Endodermal cell (in vitro differentiated cells): Measurements from ENCODE around the gene YIF1B. TPM values are rescaled to one million over a fixed set of nuclear protein-coding genes. Genes with fewer than 3 reads are reported as not detected.
"Not testable (repeated sequence)": the region's sequence is repeated elsewhere in the genome, so short reads cannot be mapped to it uniquely, and the experiment has no call there.

ENCODE experiments used
- DNase-seq: peaks from one replicate; pipeline ENCODE4 v3.0.0-alpha.2; 2017
- H3K27ac ChIP-seq: 2 replicates; pipeline ENCODE4 v1.5.1; 2013; ENCODE audit warnings: mild to moderate bottlenecking, low read depth, low read length, moderate library complexity
- H3K27me3 ChIP-seq: 2 replicates; pipeline ENCODE4 v1.6.1; 2013; ENCODE audit warnings: mild to moderate bottlenecking, low read length, moderate library complexity; ENCODE audit not compliant: insufficient read depth, control insufficient read depth, poor library complexity, severe bottlenecking
- H3K36me3 ChIP-seq: 2 replicates; pipeline ENCODE4 v1.7.0; 2013; ENCODE audit warnings: mild to moderate bottlenecking, low read length, moderate library complexity; ENCODE audit not compliant: control insufficient read depth, insufficient read depth
- H3K4me1 ChIP-seq: one replicate; pipeline ENCODE4 v1.7.0; 2013; ENCODE audit warnings: low read length; ENCODE audit not compliant: control insufficient read depth, insufficient read depth
- H3K4me3 ChIP-seq: 2 replicates; pipeline ENCODE4 v1.5.1; 2013; ENCODE audit warnings: mild to moderate bottlenecking, low read length, moderate library complexity
- H3K9ac ChIP-seq: 2 replicates; pipeline ENCODE4 v1.6.1; 2013; ENCODE audit warnings: mild to moderate bottlenecking, low read length, moderate library complexity; ENCODE audit not compliant: poor library complexity, severe bottlenecking; ENCODE audit errors: extremely low read depth
- H3K9me3 ChIP-seq: 2 replicates; pipeline ENCODE4 v1.6.1; 2013; ENCODE audit warnings: mild to moderate bottlenecking, low read length, moderate library complexity; ENCODE audit not compliant: control insufficient read depth
- H3K27ac Mint-ChIP-seq: 2 replicates; pipeline ENCODE4 v1.8.0; 2020; ENCODE audit warnings: mixed read lengths
- H3K27me3 Mint-ChIP-seq: 2 replicates; pipeline ENCODE4 v1.8.0; 2021; ENCODE audit warnings: mild to moderate bottlenecking, mixed read lengths; ENCODE audit not compliant: insufficient read depth
- H3K36me3 Mint-ChIP-seq: 2 replicates; pipeline ENCODE4 v1.8.0; 2020; ENCODE audit warnings: low read depth, mixed read lengths
- H3K4me1 Mint-ChIP-seq: 2 replicates; pipeline ENCODE4 v1.8.0; 2020; ENCODE audit warnings: mixed read lengths
- H3K4me3 Mint-ChIP-seq: 2 replicates; pipeline ENCODE4 v1.8.0; 2020; ENCODE audit warnings: mild to moderate bottlenecking, moderate library complexity, mixed read lengths
- H3K9me3 Mint-ChIP-seq: 2 replicates; pipeline ENCODE4 v1.8.0; 2020; ENCODE audit warnings: mild to moderate bottlenecking, mixed read lengths
- WGBS, 2 experiments: methylation state at CpG; one replicate each; pipeline versions ENCODE4 v1.1.5 to v1.1.7; 2013; ENCODE audit warnings: missing lambda C conversion rate in 2 of 2, mixed read lengths in 1 of 2; ENCODE audit not compliant: insufficient coverage in 1 of 2, insufficient read length in 1 of 2; 5-methylcytosine and 5-hydroxymethylcytosine counted together
- total RNA-seq, 2 donors: library from RNA; stranded (reverse); fragmentation: NEBNext Ultra II Directional in 1 of 2; extraction: Animal tissue kit (Norgen Biotek cat#: 25700) in 1 of 2; gene quantifications; 2 replicates in 1 of 2; 3 replicates in 1 of 2; pipeline ENCODE4 v1.2.1, GENCODE V29; 2021
- TF ChIP-seq, protein P1 (sequence below): fragments of 200-600 bp; sonication (generic); conservative IDR thresholded peaks from 2 replicates; pipeline ENCODE4 v1.5.0; 2021; ENCODE audit warnings: antibody characterized with exemption, mild to moderate bottlenecking

The YIF1B gene
- total RNA-seq, 2 donors from 2014 or later: 68.6 to 74.6 TPM

DNA sequence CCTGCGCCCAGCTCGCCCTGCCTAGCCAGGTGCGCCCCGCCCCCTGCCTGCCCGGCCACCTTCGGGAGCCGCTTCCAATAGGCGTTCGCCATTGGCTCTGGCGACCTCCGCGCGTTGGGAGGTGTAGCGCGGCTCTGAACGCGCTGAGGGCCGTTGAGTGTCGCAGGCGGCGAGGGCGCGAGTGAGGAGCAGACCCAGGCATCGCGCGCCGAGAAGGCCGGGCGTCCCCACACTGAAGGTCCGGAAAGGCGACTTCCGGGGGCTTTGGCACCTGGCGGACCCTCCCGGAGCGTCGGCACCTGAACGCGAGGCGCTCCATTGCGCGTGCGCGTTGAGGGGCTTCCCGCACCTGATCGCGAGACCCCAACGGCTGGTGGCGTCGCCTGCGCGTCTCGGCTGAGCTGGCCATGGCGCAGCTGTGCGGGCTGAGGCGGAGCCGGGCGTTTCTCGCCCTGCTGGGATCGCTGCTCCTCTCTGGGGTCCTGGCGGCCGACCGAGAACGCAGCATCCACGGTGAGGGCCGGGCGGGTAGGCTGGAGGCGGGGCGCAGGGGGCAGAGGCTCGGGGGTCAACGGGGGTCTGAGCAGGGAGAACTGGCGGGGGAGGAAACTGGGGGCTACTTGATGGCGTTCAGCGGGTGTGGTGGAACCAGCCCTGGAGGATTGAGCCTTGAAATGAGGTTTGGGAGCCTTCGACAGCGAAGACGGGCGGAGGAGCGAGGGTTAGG, 51.1 kb downstream of the YIF1B start, which contains the start of gene SPINT2:
Gene SPINT2, plus strand, starts transcription at position 88 of the 727 bp plus-strand sequence. Its CDS starts 320 bp downstream, at position 408.
- WGBS, 2 experiments: 0 to 3% methylated on average over 59 to 78 of the region's 78 CpGs
- H3K9me3 ChIP-seq: no peaks in the 10 kb centered on the region
- H3K27me3 ChIP-seq: no peaks in the 10 kb centered on the region
- H3K9me3 Mint-ChIP-seq: no peaks in the 10 kb centered on the region
- H3K4me3 Mint-ChIP-seq: peak within 1 kb of the TSS; percentile 99
- H3K27ac ChIP-seq: no peak within 1 kb of the TSS
- H3K27ac Mint-ChIP-seq: peak within 1 kb of the TSS; percentile 98
- H3K36me3 ChIP-seq: no peaks in the 10 kb centered on the region
- H3K27me3 Mint-ChIP-seq: no peaks in the 10 kb centered on the region
- H3K9ac ChIP-seq: peak within 1 kb of the TSS; percentile 96
- H3K4me1 Mint-ChIP-seq: peaks cover 51% of the 10 kb centered on the region
- H3K4me3 ChIP-seq: peak within 1 kb of the TSS; percentile 98
- H3K4me1 ChIP-seq: peaks cover 4% of the 10 kb centered on the region
- TF ChIP-seq, protein P1, sequence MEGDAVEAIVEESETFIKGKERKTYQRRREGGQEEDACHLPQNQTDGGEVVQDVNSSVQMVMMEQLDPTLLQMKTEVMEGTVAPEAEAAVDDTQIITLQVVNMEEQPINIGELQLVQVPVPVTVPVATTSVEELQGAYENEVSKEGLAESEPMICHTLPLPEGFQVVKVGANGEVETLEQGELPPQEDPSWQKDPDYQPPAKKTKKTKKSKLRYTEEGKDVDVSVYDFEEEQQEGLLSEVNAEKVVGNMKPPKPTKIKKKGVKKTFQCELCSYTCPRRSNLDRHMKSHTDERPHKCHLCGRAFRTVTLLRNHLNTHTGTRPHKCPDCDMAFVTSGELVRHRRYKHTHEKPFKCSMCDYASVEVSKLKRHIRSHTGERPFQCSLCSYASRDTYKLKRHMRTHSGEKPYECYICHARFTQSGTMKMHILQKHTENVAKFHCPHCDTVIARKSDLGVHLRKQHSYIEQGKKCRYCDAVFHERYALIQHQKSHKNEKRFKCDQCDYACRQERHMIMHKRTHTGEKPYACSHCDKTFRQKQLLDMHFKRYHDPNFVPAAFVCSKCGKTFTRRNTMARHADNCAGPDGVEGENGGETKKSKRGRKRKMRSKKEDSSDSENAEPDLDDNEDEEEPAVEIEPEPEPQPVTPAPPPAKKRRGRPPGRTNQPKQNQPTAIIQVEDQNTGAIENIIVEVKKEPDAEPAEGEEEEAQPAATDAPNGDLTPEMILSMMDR: peak; percentile 10
- peak; percentile 95 for DNase-seq
- no peaks in the 10 kb centered on the region for H3K36me3 Mint-ChIP-seq

GRCh38 chr19:38263689-38264485, 51.9 kb downstream of the YIF1B start:
- DNase-seq: peak; percentile 98
- H3K4me1 Mint-ChIP-seq: peaks cover 47% of the 10 kb centered on the region
- Histone ChIP-seq H3K4me3 (peak overlapping the region; percentile 98), H3K9me3 (no peaks in the 10 kb centered on the region), H3K4me1 (peaks cover 4% of the 10 kb centered on the region), H3K27ac (no peak overlapping the region), H3K36me3 (no peaks in the 10 kb centered on the region), H3K9ac (peak overlapping the region; percentile 96), H3K27me3 (no peaks in the 10 kb centered on the region)
- WGBS, 2 experiments: 11 to 44% methylated on average over 9 to 34 of the region's 34 CpGs
- peak overlapping the region; percentile 99 for H3K4me3 Mint-ChIP-seq
- TF ChIP-seq, protein P1: no peak
- H3K36me3 Mint-ChIP-seq: no peaks in the 10 kb centered on the region
- peak overlapping the region; percentile 98 for H3K27ac Mint-ChIP-seq
- peaks cover 2% of the 10 kb centered on the region for H3K27me3 Mint-ChIP-seq
- H3K9me3 Mint-ChIP-seq: no peaks in the 10 kb centered on the region

GRCh38 chr19:38262585-38263268, 53.0 kb downstream of the YIF1B start:
- Mint-ChIP-seq H3K4me1 (peaks cover 35% of the 10 kb centered on the region), H3K36me3 (no peaks in the 10 kb centered on the region), H3K9me3 (no peaks in the 10 kb centered on the region), H3K4me3 (no peak overlapping the region), H3K27me3 (peaks cover 2% of the 10 kb centered on the region), H3K27ac (peak overlapping the region; percentile 77)
- no peaks in the 10 kb centered on the region for H3K36me3 ChIP-seq
- TF ChIP-seq, protein P1: no peak
- no peak overlapping the region for H3K4me3 ChIP-seq
- H3K9me3 ChIP-seq: no peaks in the 10 kb centered on the region
- H3K27ac ChIP-seq: no peak overlapping the region
- 83 to 90% methylated on average over 4 to 7 of the region's 7 CpGs for WGBS, 2 experiments
- no peaks in the 10 kb centered on the region for H3K27me3 ChIP-seq
- peak overlapping the region; percentile 27 for H3K9ac ChIP-seq
- H3K4me1 ChIP-seq: peaks cover 4% of the 10 kb centered on the region
- DNase-seq: no peak

GRCh38 chr19:38261942-38262341, 53.8 kb downstream of the YIF1B start:
- H3K27ac Mint-ChIP-seq, H3K4me3 ChIP-seq, H3K9me3 ChIP-seq, H3K9ac ChIP-seq, H3K36me3 ChIP-seq, H3K36me3 Mint-ChIP-seq, H3K27me3 Mint-ChIP-seq, H3K27me3 ChIP-seq, H3K9me3 Mint-ChIP-seq, H3K4me3 Mint-ChIP-seq, H3K4me1 ChIP-seq, H3K27ac ChIP-seq: not testable (repeated sequence)
- H3K4me1 Mint-ChIP-seq: peaks cover 27% of the 10 kb centered on the region
- 94 to 96% methylated on average over 6 to 12 of the region's 12 CpGs for WGBS, 2 experiments
- DNase-seq: peak; percentile 66
